AG09319 (cell line): ENCODE results near the gene TTC7B.

Experiments
- DNase-seq: peaks from one replicate; pipeline ENCODE4 v3.0.0-alpha.2; 2010; ENCODE audit warnings: low read depth; ENCODE audit errors: extremely low read depth
- TF ChIP-seq, protein P1 (sequence below): IDR thresholded peaks from 2 replicates; pipeline ENCODE4 v1.5.1; 2011; ENCODE audit warnings: low read depth, mild to moderate bottlenecking, inconsistent platforms, low read length, moderate library complexity

TTC7B gene

DNA sequence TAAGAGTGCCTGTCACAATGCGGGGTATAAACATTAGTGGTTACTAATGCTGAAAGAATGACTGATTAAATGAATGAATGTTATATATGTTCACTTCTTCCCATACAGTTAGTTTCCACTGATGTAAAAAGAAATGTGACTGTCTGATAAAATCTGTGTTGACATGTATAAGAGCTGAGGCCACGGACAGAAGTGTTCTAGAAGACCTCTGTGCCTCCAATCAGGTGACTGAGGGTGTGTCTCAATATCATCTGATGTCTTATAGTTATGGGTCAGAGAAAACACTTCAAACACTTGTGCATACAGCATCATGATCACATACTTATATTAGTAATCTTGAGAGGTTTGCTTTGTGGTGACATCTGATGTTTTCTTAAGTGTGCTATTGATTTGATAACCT lies 183.4 kb downstream of the TTC7B start:
- no peak for DNase-seq
- TF ChIP-seq, protein P1, sequence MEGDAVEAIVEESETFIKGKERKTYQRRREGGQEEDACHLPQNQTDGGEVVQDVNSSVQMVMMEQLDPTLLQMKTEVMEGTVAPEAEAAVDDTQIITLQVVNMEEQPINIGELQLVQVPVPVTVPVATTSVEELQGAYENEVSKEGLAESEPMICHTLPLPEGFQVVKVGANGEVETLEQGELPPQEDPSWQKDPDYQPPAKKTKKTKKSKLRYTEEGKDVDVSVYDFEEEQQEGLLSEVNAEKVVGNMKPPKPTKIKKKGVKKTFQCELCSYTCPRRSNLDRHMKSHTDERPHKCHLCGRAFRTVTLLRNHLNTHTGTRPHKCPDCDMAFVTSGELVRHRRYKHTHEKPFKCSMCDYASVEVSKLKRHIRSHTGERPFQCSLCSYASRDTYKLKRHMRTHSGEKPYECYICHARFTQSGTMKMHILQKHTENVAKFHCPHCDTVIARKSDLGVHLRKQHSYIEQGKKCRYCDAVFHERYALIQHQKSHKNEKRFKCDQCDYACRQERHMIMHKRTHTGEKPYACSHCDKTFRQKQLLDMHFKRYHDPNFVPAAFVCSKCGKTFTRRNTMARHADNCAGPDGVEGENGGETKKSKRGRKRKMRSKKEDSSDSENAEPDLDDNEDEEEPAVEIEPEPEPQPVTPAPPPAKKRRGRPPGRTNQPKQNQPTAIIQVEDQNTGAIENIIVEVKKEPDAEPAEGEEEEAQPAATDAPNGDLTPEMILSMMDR = no peak

DNA sequence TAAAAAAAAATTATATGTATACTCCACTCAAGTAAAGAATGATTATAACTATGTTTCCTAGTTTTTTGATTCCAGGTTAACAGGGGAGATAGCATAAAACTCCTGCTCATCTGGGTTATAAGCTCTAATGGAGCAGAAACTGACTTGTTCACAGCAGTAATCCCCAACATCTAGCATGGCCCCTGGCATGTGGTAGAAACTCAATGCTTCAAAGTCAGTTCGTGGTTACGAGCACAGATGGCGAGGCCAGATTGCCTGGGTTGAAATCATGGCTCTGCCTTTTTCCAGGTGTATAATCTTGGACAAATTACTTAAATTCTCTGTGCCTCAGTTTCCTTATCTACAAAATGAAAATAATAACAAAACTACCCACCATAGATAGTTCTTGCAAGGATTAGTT lies 183.8 kb downstream of the TTC7B start:
- DNase-seq = no peak
- TF ChIP-seq, protein P1 = no peak

DNA sequence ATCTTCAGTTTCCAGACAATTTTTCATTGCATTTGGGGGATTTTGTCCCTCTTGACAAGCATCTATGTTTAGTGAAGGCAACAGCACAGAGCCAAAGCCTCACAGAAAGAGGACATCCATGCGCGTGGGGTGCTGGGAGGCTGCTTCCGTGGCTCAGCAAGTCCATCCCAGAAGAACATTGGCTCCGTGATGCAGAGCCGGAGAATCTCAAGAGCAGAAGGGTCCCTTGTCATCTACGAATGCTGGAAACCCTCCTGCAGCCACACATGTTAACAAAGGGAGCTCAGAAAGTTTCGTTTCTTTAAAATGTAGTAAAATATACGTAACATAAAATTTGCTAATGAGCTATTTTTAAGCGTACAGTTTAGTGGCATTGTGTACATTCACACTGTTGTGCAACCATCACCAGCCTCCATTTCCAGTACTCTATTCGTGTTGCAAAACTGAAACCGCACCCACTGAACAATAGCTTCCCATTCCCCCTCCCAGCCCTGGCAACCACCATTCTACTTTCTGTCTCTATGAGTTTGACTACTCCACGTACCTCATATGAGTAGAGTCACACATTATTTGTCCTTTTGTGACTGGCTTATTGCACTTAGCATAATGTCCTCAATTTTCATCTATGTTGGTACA lies 185.9 kb downstream of the TTC7B start:
- no peak for DNase-seq
- TF ChIP-seq, protein P1 = no peak

DNA sequence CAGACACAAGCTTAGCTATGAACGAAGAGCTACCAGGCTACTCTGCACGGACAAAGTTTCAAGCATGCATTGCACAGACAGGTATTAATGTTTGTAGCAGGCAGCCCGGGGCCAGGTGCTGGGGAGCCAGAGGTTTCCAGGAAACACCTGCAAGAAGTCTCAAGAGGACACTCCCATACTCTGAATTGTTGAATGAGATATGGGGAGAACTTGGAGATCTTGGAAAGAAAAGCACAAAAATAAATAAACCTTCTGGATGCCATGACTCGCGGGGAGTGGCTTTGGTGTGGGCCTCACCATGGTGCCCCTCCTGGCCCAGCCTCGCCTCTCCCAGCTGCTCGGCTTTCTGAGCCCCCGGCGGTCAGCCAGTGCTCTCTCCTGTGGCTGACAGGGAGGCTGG lies 186.8 kb downstream of the TTC7B start:
- TF ChIP-seq, protein P1 = no peak

DNA sequence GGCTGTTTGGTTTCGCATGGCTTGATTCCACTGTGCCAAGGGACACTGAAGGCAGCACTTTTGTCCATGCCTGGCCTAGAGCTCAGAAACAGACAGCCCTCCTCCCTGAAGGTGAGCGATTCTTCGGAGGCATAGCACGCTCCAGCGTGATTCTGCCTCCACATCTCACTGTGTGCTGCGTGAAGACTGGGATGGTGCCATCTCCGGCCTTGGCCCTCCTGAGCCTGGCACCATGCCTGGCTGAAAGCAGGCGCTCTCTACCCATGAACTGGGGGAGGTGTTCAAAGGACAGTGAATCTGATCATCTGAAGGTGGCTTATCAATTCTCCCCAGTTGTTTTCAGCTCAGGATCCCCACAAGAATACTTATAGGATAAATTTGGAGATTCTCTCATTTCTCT lies 187.4 kb downstream of the TTC7B start:
- DNase-seq = no peak
- TF ChIP-seq, protein P1 = no peak

More for the DNA sequence above, 186.8 kb downstream of the TTC7B start:
- no peak for DNase-seq

DNA sequence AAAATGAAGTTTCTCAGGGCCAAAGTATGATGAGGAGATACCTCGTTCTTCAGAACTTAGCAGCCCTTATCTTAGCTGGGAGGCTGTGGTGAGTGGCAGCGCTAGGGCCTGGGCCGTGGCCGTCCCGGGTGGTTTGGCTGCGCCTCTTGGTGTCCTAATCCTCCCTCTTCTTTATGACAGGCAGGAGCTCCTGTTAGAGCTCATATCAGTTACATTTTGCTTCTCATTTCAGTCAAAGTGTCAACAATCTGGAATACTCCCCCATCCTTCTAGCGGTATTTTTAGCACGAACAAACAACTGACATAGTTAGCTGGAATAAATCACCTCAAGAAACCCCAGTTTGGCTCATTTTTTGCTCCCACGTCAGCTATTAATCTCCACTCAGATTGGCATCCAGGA lies 188.8 kb downstream of the TTC7B start:
- DNase-seq = no peak
- TF ChIP-seq, protein P1 = no peak

DNA sequence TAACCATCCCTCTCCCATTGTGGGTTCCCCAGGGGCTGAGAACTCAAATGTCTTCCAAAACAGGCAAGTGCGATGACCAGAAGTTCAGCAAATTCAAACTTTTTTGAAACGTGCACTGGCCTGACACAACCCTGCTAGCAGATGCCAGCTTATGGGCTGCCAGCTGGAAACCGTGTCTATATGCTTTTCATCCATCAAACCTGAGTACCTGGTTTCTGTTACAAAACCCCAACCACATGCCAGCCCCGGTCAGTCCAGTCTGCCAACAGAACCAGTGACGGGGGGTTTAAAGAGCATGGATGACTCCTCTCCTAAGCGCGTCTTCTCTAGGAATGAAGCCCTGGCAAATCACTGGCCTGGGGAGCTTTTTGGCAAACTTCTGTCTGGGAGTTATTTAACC lies 189.7 kb downstream of the TTC7B start:
- TF ChIP-seq, protein P1 = no peak
- no peak for DNase-seq
